NCI-H146 treated with DMSO at 0.1 percent for 48 hours (cell line): ENCODE results near the gene SBK3.
"Not testable (repeated sequence)": the region's sequence is repeated elsewhere in the genome, so short reads cannot be mapped to it uniquely, and the experiment has no call there.

Source experiments
- DNase-seq: peaks from one replicate; lab custom pipeline; 2025; ENCODE audit not compliant: unreplicated experiment; lab: John Stamatoyannopoulos, UW

The SBK3 gene

GRCh38 chr19:55541091-55541490, 4.3 kb downstream of the SBK3 start:
- DNase-seq = no peak

- peak; percentile 40 for DNase-seq
These were observed 4.7 kb downstream of the SBK3 start for GRCh38 chr19:55540619-55541018.

GRCh38 chr19:55539090-55539984, 6.0 kb downstream of the SBK3 start:
- DNase-seq = no peak

GRCh38 chr19:55538132-55538531, 7.2 kb downstream of the SBK3 start:
- no peak for DNase-seq

- DNase-seq = no peak
These were observed 7.6 kb downstream of the SBK3 start for GRCh38 chr19:55537741-55538111.

GRCh38 chr19:55536951-55537740, 8.2 kb downstream of the SBK3 start, which contains the start of gene SBK2:
TSS of gene SBK2 (minus strand) at chr19:55537133. CDS start at chr19:55536294, 839 bp downstream.
- DNase-seq = no peak

- DNase-seq = no peak
These were observed 9.0 kb downstream of the SBK3 start for GRCh38 chr19:55536366-55536765.

GRCh38 chr19:55535965-55536350, 9.4 kb downstream of the SBK3 start:
- DNase-seq = no peak

GRCh38 chr19:55535173-55535964, 10.0 kb downstream of the SBK3 start:
- DNase-seq = no peak

GRCh38 chr19:55534280-55534679, 11.1 kb downstream of the SBK3 start:
- not testable (repeated sequence) for DNase-seq

GRCh38 chr19:55530996-55531395, 14.3 kb downstream of the SBK3 start:
- DNase-seq = no peak

GRCh38 chr19:55529636-55530234, 15.6 kb downstream of the SBK3 start:
- no peak for DNase-seq

- DNase-seq = peak; percentile 93
These were observed 17.1 kb downstream of the SBK3 start for GRCh38 chr19:55528030-55528803.

- no peak for DNase-seq
These were observed 17.9 kb downstream of the SBK3 start for GRCh38 chr19:55527197-55528029.

GRCh38 chr19:55526216-55527196, 18.8 kb downstream of the SBK3 start:
- peak; percentile 86 for DNase-seq

- peak; percentile 40 for DNase-seq
These were observed 19.8 kb downstream of the SBK3 start for GRCh38 chr19:55525289-55526101.

GRCh38 chr19:55520691-55521292, 24.6 kb downstream of the SBK3 start:
- DNase-seq = no peak
